HCT116 (cell line): Measurements from ENCODE around the gene ACTG1. TPM values are rescaled to one million over a fixed set of nuclear protein-coding genes. Genes with fewer than 3 reads are reported as not detected.

Experiments used
- ATAC-seq: fragments of 200-7000 bp; cut with Tn5 transposase; 2 replicates; pipeline ENCODE4 v1.9.1; 2020; ENCODE audit warnings: mild to moderate bottlenecking, moderate library complexity
- BruUV-seq: library from RNA; stranded (reverse); fragments of 400-500 nt; replicated peaks from 2 replicates; lab custom pipeline; 2021; lab: Mats Ljungman, UMichigan
- CTCF ChIA-PET: fragments of 300-600 bp; sonication (Branson Sonifier 250); formaldehyde crosslinking; loops from one replicate; lab custom pipeline; 2021; ENCODE audit warnings: antibody characterized with exemption; lab: Charles Lee
- POLR2A ChIA-PET: fragments of 300-600, 350-600 bp; sonication (Branson Sonifier 250); formaldehyde crosslinking; loops from one replicate; lab custom pipeline; 2021; ENCODE audit warnings: antibody characterized with exemption; lab: Charles Lee
- RAD21 ChIA-PET, 2 experiments: fragments of 300-600 bp; sonication (Branson Sonifier 250); formaldehyde crosslinking; loops; one replicate each; lab custom pipeline; 2023; ENCODE audit warnings: low total read pairs in 2 of 2; ENCODE audit not compliant: uncharacterized antibody in 2 of 2, unreplicated experiment in 2 of 2, low non-redundant PET in 1 of 2; lab: Charles Lee
- DNase-seq: peaks from one replicate; pipeline ENCODE4 v3.0.0-alpha.2; 2010; ENCODE audit warnings: low read depth, low spot score
- H2AFZ ChIP-seq: fragments of 200-600 bp; shearing (Covaris generic), sonication (generic); 2 replicates; pipeline ENCODE4 v1.6.1; 2017; ENCODE audit warnings: low read depth, mixed run types, mixed read lengths, antibody characterized with exemption, low read length; ENCODE audit not compliant: poor library complexity, severe bottlenecking
- H3K27ac ChIP-seq: 2 replicates; pipeline ENCODE4 v1.5.1; 2012; ENCODE audit warnings: low read depth, low read length
- H3K27me3 ChIP-seq: fragments of 200-600 bp; sonication (generic); 2 replicates; pipeline ENCODE4 v1.6.1; 2016; ENCODE audit warnings: mixed run types, low read length, mixed read lengths; ENCODE audit not compliant: insufficient read depth
- H3K36me3 ChIP-seq, 2 experiments: fragments of 200-500 bp in 1 of 2; fragments of 200-600 bp in 1 of 2; sonication (Bioruptor generic) in 1 of 2; sonication (generic) in 1 of 2; 2 replicates each; pipeline versions ENCODE4 v1.5.1 to v1.6.1; 2014 to 2016; ENCODE audit warnings: low read length in 2 of 2, inconsistent platforms in 1 of 2, mixed read lengths in 1 of 2, mixed run types in 1 of 2; ENCODE audit not compliant: insufficient read depth in 2 of 2, control insufficient read depth in 1 of 2
- H3K4me1 ChIP-seq, 2 experiments: fragments of 200-600 bp in 1 of 2; sonication (generic) in 1 of 2; 2 replicates each; pipeline versions ENCODE4 v1.5.1 to v1.6.1; 2012 to 2017; ENCODE audit warnings: low read length in 2 of 2, inconsistent platforms in 1 of 2, mild to moderate bottlenecking in 1 of 2, mixed read lengths in 1 of 2, mixed run types in 1 of 2, moderate library complexity in 1 of 2; ENCODE audit not compliant: insufficient read depth in 2 of 2, control insufficient read depth in 1 of 2
- H3K4me2 ChIP-seq: fragments of 200-600 bp; sonication (generic); 2 replicates; pipeline ENCODE4 v1.6.1; 2017; ENCODE audit warnings: mixed run types, low read length, mixed read lengths
- H3K4me3 ChIP-seq, 2 experiments: fragments of 200-600 bp in 1 of 2; sonication (generic) in 1 of 2; replicated peaks in 1 of 2; 2 replicates each; pipeline ENCODE4 v1.5.1; 2011 to 2016; ENCODE audit warnings: low read length in 2 of 2, control low read depth in 1 of 2, low read depth in 1 of 2, mild to moderate bottlenecking in 1 of 2, mixed read lengths in 1 of 2, mixed run types in 1 of 2
- H3K79me2 ChIP-seq: fragments of 200-600 bp; sonication (generic); 2 replicates; pipeline ENCODE4 v1.6.1; 2017; ENCODE audit warnings: mild to moderate bottlenecking, mixed run types, low read length, moderate library complexity, mixed read lengths; ENCODE audit not compliant: insufficient read depth
- H3K9ac ChIP-seq: fragments of 200-600 bp; sonication (generic); 2 replicates; pipeline ENCODE4 v1.6.1; 2016; ENCODE audit warnings: low read length, mixed read lengths
- H3K9me2 ChIP-seq: fragments of 200-600 bp; sonication (generic), shearing (Covaris generic); 2 replicates; pipeline ENCODE4 v1.6.1; 2017; ENCODE audit warnings: mixed run types, mild to moderate bottlenecking, moderate library complexity; ENCODE audit not compliant: insufficient read depth
- H3K9me3 ChIP-seq, 2 experiments: fragments of 200-500 bp in 1 of 2; fragments of 200-600 bp in 1 of 2; sonication (Bioruptor generic) in 1 of 2; sonication (generic) in 1 of 2; 2 replicates each; pipeline ENCODE4 v1.6.1; 2014 to 2017; ENCODE audit warnings: low read length in 2 of 2, mixed read lengths in 2 of 2, inconsistent platforms in 1 of 2, low read depth in 1 of 2, mild to moderate bottlenecking in 1 of 2, mixed run types in 1 of 2, moderate library complexity in 1 of 2; ENCODE audit not compliant: control insufficient read depth in 1 of 2, insufficient read depth in 1 of 2
- H4K20me1 ChIP-seq: fragments of 200-600 bp; sonication (generic), shearing (Covaris generic); 2 replicates; pipeline ENCODE4 v1.6.1; 2017; ENCODE audit warnings: mixed run types, mild to moderate bottlenecking, moderate library complexity; ENCODE audit not compliant: insufficient read depth
- EZH2phosphoT487 ChIP-seq: fragments of 200-600 bp; IDR thresholded peaks from 2 replicates; pipeline ENCODE4 v1.6.1; 2018; ENCODE audit warnings: antibody characterized with exemption, borderline replicate concordance
- JUND ChIP-seq: IDR thresholded peaks from 2 replicates; pipeline ENCODE4 v1.6.1; 2012
- SP1 ChIP-seq: IDR thresholded peaks from 2 replicates; pipeline ENCODE4 v1.6.1; 2012; ENCODE audit warnings: low read depth
- ZBTB33 ChIP-seq: IDR thresholded peaks from 2 replicates; pipeline ENCODE4 v1.6.1; 2011; ENCODE audit warnings: mild to moderate bottlenecking, low read length, moderate library complexity; ENCODE audit not compliant: insufficient replicate concordance; ENCODE audit errors: extremely low read depth
- intact Hi-C: fragments of 100-400 bp; cut with micrococcal nuclease; formaldehyde crosslinking; loops from 2 replicates; pipeline ENCODE4 v1.10.0; 2022
- total RNA-seq: library from RNA; stranded (reverse); gene quantifications from one replicate; pipeline ENCODE4 v1.2.1, GENCODE V29; 2021; ENCODE audit not compliant: unreplicated experiment
- TF ChIP-seq, protein P1 (sequence below), 3 experiments: fragments of 200-600 bp in 1 of 3; sonication (generic) in 1 of 3; IDR thresholded peaks in 2 of 3; conservative IDR thresholded peaks in 1 of 3; 2 replicates each; pipeline ENCODE4 v1.5.1; 2012 to 2017; ENCODE audit warnings: low read depth in 2 of 3, low read length in 2 of 3, antibody characterized with exemption in 1 of 3, borderline replicate concordance in 1 of 3, control low read depth in 1 of 3, mild to moderate bottlenecking in 1 of 3, mixed read lengths in 1 of 3, mixed run types in 1 of 3, moderate library complexity in 1 of 3; ENCODE audit not compliant: insufficient read depth in 1 of 3

ACTG1 gene
- total RNA-seq, 1 experiment from 2014 or later = 6,223 TPM

GRCh38 chr17:81526662-81527571, 14.3 kb upstream of the ACTG1 start:
- Histone ChIP-seq H3K9ac (peak overlapping the region; percentile 68), H3K79me2 (no peaks in the 10 kb centered on the region), H3K27me3 (no peaks in the 10 kb centered on the region), H3K4me1 (peaks cover 12 to 41% of the 10 kb centered on the region in 2 experiments), H3K9me2 (no peaks in the 10 kb centered on the region), H3K36me3 (no peaks in the 10 kb centered on the region), H3K27ac (peak overlapping the region; percentile 72), H2AFZ (no peak overlapping the region), H3K4me3 (peak overlapping the region; percentile 40 to 58), H3K4me2 (peak overlapping the region; percentile 75), H4K20me1 (no peaks in the 10 kb centered on the region), H3K9me3 (peaks cover 0 to 7% of the 10 kb centered on the region in 2 experiments; a peak in 1 of 4 replicates)
- CTCF ChIA-PET = interaction anchor here (1.3 kb wide), 1 partner anchor 8 kb away, joined by 3 read pairs; no protein-coding TSS in a partner anchor
- ATAC-seq = no peak
- BruUV-seq = TSS peak; percentile 40
- POLR2A ChIA-PET = interaction anchor here (0.8 to 2.2 kb wide), 3 partner anchors 10 to 14 kb away, joined by 3 to 6 read pairs (median 3); partner anchors contain the start of gene ACTG1
- DNase-seq = no peak
- no peak for TF ChIP-seq JUND
- no peak for TF ChIP-seq SP1
- intact Hi-C loops = no loop called here
- RAD21 ChIA-PET = no interaction called here

DNA sequence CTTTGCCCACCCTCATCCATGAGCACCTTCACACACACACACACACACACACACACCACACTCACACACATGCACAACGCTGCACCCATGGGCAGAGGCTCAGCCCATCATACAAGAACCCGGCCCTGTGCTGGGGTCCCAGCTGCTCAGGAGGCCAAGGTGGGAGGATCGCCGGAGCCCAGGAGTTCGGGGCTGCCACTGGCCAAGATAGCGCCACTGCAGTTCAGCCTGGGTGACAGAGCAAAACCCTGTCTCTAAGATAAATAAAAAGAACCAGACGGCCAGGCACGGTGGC, 12.2 kb upstream of the ACTG1 start:
- H3K4me3 ChIP-seq = no peak overlapping the region
- BruUV-seq = no TSS peak
- no peak overlapping the region for H3K27ac ChIP-seq
- no peak for DNase-seq
- no peaks in the 10 kb centered on the region for H3K79me2 ChIP-seq
- TF ChIP-seq EZH2phosphoT487 (no peak), ZBTB33 (no peak)
- TF ChIP-seq, protein P1, sequence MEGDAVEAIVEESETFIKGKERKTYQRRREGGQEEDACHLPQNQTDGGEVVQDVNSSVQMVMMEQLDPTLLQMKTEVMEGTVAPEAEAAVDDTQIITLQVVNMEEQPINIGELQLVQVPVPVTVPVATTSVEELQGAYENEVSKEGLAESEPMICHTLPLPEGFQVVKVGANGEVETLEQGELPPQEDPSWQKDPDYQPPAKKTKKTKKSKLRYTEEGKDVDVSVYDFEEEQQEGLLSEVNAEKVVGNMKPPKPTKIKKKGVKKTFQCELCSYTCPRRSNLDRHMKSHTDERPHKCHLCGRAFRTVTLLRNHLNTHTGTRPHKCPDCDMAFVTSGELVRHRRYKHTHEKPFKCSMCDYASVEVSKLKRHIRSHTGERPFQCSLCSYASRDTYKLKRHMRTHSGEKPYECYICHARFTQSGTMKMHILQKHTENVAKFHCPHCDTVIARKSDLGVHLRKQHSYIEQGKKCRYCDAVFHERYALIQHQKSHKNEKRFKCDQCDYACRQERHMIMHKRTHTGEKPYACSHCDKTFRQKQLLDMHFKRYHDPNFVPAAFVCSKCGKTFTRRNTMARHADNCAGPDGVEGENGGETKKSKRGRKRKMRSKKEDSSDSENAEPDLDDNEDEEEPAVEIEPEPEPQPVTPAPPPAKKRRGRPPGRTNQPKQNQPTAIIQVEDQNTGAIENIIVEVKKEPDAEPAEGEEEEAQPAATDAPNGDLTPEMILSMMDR (IDR thresholded peaks at IDR 0.05 in 2 of 3, conservative IDR thresholded peaks at IDR 0.05 in 1 of 3; ENCODE audit: borderline replicate concordance in 1 of 3, insufficient read depth in 1 of 3, low read depth in 2 of 3, low read length in 2 of 3) = no peak
- RAD21 ChIA-PET = no interaction called here
- POLR2A ChIA-PET = no interaction called here
- no peak overlapping the region for H3K9ac ChIP-seq
- no peaks in the 10 kb centered on the region for H4K20me1 ChIP-seq
- H3K36me3 ChIP-seq = no peaks in the 10 kb centered on the region
- no peak overlapping the region for H3K4me2 ChIP-seq
- ATAC-seq = no peak
- H3K9me2 ChIP-seq = no peaks in the 10 kb centered on the region
- CTCF ChIA-PET = no interaction called here
- H2AFZ ChIP-seq = no peak overlapping the region
- H3K4me1 ChIP-seq = peaks cover 22 to 51% of the 10 kb centered on the region in 2 experiments
- H3K27me3 ChIP-seq = no peaks in the 10 kb centered on the region
- no peaks in the 10 kb centered on the region for H3K9me3 ChIP-seq
- intact Hi-C loops = no loop called here
